ACHN (cell line): ENCODE results near the gene AGFG1.
A peak's percentile ranks its signal among the peaks of the same experiment; 100 is the strongest.
"Not testable (repeated sequence)": the region's sequence is repeated elsewhere in the genome, so short reads cannot be mapped to it uniquely, and the experiment has no call there.

Experiments used
- DNase-seq: peaks from one replicate; pipeline ENCODE4 v3.0.0-alpha.2; 2015
- in situ Hi-C: cut with HindIII; loops from 2 replicates; pipeline ENCODE4 v1.10.0; 2017; ENCODE audit warnings: low sequenced_read_pairs, low pct_ligation_motif_present, low pct_unique_long_range_greater_than_20kb

Gene AGFG1

DNA sequence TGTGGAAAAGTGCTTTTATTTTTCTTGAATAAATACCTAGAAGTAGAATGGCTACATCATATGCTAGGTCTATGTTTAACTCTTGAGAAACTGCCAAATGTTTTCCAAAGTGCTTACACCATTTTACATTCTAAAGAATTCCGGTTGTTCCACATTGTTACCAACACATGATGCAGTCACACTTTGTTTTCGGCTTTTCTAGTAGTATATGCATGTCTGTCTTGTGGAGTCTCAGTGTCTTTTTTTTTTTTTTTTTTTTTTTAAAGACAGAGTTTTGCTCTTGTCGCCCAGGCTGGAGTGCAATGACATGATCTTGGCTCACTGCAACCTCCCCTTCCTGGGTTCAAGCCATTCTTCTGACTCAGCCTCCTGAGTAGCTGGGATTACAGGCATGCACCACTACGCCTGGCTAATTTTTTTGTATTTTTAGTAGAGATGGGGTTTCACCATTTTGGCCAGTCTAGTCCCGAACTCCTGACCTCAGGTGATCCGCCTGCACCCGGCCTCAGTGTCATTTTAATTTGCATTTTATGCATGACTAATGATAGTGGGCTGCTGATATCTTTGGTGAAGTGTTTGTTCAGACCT lies 46.4 kb downstream of the AGFG1 start:
- in situ Hi-C loops = not testable (repeated sequence)
- peak; percentile 37 for DNase-seq

GRCh38 chr2:227521178-227521577 lies 49.2 kb downstream of the AGFG1 start:
- in situ Hi-C loops, DNase-seq: not testable (repeated sequence)

- in situ Hi-C loops = no loop called here
- no peak for DNase-seq
Measured at GRCh38 chr2:227524665-227525064, 52.7 kb downstream of the AGFG1 start.

- in situ Hi-C loops = no loop called here
Measured at GRCh38 chr2:227527351-227527750, 55.4 kb downstream of the AGFG1 start.

DNA sequence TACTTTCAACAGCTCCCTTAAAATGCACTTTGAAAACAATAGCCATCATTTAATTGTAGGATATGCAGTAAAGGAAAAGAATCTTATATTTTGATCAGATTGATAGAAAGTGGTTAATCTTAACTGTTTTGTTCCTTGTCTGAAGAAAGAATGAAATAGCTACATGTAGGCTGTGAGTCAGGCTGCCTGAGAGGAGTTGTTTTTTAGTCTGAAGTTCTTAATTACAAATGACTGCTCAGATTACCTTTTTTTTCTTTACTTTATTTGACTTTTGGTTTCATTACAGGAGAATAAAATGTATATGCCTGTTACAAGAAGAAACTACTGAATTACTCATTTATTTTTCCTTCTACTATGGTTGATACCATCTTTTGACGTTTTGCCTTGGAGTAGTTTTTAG lies 56.8 kb downstream of the AGFG1 start:
- DNase-seq = no peak
- in situ Hi-C loops = no loop called here

More at GRCh38 chr2:227527351-227527750, 55.4 kb downstream of the AGFG1 start:
- no peak for DNase-seq

GRCh38 chr2:227529871-227530270 lies 57.9 kb downstream of the AGFG1 start:
- in situ Hi-C loops = no loop called here
- no peak for DNase-seq

DNA sequence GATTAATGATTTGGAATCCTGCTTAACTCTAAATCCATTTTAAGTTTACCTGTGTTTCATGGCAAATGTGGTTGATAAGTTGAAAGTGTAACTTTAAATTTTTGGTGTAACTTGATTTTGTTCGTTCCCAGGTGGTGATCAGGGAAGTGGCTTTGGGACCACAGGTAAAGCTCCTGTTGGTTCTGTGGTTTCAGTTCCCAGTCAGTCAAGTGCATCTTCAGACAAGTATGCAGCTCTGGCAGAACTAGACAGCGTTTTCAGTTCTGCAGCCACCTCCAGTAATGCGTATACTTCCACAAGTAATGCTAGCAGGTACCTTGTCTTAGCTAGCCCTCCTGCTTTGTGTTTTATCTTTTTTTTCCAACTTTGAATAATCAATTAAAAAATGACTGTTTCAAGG lies 62.8 kb downstream of the AGFG1 start:
- in situ Hi-C loops = no loop called here
- DNase-seq = no peak

DNA sequence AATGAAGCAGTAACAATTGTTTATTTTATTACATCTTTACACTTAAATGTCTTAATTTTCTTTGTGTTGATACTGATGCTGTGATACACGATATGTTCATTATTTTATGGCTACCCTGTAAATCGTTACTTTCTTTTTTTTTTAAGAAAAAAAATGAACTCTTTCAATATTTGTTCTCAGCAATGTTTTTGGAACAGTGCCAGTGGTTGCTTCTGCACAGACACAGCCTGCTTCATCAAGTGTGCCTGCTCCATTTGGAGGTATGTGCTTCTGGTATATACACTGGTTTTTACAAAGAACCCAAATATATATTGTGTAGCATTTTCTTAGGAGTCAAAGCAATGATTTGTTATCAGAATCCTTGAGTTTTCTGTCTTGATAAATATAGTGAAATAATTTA lies 64.5 kb downstream of the AGFG1 start:
- no peak for DNase-seq
- in situ Hi-C loops = no loop called here

DNA sequence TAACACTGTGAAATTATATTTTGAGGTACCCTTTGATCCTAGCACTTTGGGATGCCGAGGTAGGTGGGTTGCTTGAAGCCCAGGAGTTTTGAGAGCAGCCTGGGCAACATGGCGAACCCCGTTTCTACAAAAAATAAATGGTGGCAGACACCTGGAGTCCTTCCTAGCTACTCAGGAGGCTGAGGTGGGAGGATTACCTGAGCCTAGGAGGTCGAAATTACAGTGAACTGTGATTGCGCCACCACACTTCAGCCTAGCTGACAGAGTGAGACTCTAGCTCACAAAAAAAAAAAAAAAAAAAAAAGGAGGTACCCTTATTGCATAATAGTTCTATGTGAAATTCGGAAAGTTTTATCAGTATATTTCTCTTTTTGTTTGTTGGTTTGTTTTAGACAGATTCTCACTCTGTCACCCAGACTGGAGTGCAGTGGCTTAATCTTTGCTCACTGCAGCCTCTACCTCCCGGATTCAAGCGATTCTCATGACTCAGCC lies 67.6 kb downstream of the AGFG1 start:
- in situ Hi-C loops = no loop called here
- no peak for DNase-seq

DNA sequence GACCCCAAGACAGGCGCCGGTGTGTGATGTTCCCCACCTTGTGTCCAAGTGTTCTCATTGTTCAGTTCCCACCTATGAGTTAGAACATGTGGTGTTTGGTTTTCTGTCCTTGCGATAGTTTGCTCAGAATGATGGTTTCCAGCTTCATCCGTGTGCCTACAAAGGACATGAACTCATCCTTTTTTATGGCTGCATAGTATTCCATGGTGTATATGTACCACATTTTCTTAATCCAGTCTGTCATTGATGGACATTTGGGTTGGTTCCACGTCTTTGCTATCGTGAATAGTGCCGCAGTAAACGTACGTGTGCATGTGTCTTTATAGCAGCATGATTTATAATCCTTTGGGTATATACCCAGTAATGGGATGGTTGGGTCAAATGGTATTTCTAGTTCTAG lies 68.4 kb downstream of the AGFG1 start:
- DNase-seq, in situ Hi-C loops: not testable (repeated sequence)

- DNase-seq = peak; percentile 33
- in situ Hi-C loops = no loop called here
Measured at GRCh38 chr2:227545990-227546389, 74.0 kb downstream of the AGFG1 start.

GRCh38 chr2:227551836-227552235 lies 79.9 kb downstream of the AGFG1 start:
- in situ Hi-C loops = no loop called here

DNA sequence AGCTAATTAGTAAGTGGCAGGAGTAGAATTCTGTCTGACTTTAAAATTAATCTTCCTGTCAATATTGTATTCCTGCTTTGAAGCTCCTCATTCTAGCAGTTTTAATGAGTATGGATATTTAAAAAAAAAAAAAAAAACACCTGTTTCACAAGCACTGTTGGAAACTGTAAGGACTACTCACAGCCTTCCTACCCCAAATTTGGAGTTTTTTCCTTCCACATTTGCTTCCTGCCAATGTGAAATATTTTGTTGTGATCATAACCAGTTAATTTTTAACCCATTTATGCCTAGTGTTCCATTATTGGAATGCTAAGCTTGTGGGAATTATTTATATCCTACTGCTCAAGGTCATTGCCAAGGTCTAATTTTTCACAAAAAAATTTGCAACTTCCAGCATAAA lies 90.6 kb downstream of the AGFG1 start:
- DNase-seq = no peak
- in situ Hi-C loops = no loop called here

More at GRCh38 chr2:227551836-227552235, 79.9 kb downstream of the AGFG1 start:
- DNase-seq = no peak

DNA sequence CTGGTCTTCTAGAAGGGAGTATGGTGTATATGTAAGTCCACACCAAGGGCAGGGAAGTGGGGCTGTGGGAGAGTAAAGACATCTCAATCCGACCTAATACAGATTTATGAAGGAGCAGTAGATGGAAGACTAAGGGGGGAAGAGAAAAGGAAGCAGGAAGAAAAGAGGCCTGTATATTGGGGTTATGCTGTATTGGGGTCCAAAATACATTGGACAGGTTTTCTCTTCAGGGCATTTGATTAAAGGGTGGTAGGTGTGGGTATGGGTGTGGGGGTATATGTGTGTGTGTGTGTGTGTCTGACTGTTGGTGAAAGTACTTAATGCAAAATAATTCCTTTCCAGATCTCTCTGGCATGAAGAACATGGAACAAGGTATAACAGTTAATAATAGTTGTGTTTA lies 93.1 kb downstream of the AGFG1 start:
- in situ Hi-C loops = no loop called here

GRCh38 chr2:227566012-227566411 lies 94.1 kb downstream of the AGFG1 start:
- no peak for DNase-seq
- in situ Hi-C loops = no loop called here

More for the DNA sequence above, 93.1 kb downstream of the AGFG1 start:
- no peak for DNase-seq

DNA sequence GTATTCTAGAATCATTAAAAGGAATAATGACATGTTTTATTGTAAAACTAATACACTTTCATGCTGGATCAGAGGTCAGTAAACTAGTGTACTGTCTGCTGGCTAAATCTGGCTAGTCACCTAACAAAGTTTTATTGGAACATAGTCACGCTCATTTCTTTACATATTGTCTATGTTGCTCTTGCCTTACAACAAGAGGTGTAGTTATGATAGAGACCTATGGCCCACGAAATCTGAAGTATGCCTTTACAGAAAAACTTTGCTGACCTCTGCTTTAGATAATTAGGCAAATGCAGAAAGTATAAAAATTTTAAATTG lies 96.9 kb downstream of the AGFG1 start:
- DNase-seq = no peak
- in situ Hi-C loops = no loop called here

DNA sequence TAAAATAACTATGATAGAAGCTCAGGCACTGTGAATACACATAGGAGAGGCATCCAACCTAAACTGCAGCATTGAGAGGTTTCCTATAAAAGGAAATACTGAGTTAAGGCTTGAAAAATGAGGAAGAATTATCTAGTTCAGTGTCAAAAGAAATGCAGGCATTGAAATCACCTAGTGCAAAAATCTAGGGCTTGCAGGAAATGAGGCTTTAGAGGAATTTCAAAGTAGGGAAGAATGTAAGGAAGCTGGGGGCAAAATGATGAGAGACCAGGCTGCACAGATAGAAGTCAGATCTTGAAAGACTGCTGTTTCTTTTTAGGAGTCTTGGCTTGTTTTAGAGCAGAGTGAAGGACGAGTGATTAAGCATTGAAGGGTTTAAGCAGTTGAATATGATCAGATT lies 98.7 kb downstream of the AGFG1 start:
- in situ Hi-C loops = no loop called here
- no peak for DNase-seq

- DNase-seq = no peak
- in situ Hi-C loops = no loop called here
Measured at GRCh38 chr2:227576110-227576509, 104.2 kb downstream of the AGFG1 start.

DNA sequence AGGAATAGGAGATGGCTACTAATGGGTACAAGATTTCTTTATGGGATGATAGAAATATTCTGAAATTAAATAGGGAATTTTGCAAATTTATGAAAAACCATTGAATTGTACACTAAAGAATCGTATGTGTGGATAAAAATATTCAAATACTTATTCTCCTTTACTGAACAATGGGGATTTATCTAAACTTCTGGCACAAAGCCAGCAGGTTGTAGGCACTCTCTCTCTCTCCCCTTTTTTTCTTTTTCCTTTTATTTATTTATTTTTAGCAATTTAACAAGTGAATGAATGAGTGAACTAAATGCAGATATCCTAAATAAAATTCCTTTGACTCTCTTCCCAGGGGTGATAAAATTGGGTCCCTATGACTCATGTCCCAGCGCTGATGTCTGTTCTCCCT lies 104.9 kb downstream of the AGFG1 start:
- in situ Hi-C loops = no loop called here
- DNase-seq = no peak

DNA sequence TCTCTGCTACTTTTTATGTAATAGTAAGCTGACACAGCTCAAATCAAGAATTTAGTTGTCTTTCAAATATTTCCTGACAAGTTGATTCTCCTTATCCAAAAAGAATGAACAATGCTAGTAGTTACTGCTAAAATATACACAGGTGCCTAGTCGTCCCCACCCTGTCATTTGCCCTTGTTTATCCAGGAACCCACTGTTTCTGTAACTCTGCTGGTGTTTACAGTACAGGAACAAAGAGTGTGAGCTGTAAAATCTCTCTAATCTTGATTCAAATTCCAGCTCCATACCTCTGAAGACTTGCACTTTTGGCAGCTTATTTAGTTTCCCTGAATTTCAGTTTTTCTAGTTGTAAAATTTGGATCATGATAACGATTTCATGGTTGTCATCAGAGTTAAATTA lies 105.6 kb downstream of the AGFG1 start:
- in situ Hi-C loops = no loop called here
- no peak for DNase-seq

DNA sequence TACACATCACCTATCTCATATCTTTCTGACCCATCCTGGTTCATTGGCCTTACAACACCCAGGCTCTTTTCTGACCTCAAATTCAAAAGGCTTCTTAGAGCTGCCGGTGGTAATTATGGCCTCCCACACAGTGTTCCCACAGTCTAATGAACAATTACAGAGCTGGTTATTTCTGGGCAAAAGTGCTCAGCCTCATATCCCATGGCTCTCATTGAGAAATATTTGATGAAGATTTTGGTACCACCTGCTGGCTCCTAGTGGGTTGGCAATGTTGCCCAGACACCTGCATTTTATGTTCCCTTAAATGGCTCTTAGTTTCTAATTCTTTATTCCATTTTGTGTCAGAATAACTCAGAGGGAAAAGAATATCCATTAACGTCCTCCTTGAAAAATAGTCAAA lies 106.7 kb downstream of the AGFG1 start:
- no peak for DNase-seq
- in situ Hi-C loops = no loop called here
